PFSK-1 (cell line): Measurements from ENCODE around the gene TMEM100.

Experiments used
- FOXP2 ChIP-seq: optimal IDR thresholded peaks from 2 replicates; pipeline ENCODE3; 2011; ENCODE audit warnings: borderline replicate concordance, control low read depth, inconsistent platforms; ENCODE audit not compliant: insufficient read depth; ENCODE audit errors: extremely low read length, extremely low read depth
- POLR2AphosphoS5 ChIP-seq: IDR thresholded peaks from 2 replicates; pipeline ENCODE4 v1.6.1; 2012; ENCODE audit warnings: low read depth, mild to moderate bottlenecking, control low read depth, low read length, moderate library complexity
- SIN3A ChIP-seq: IDR thresholded peaks from 2 replicates; pipeline ENCODE4 v1.6.1; 2012; ENCODE audit warnings: mild to moderate bottlenecking, low read length, moderate library complexity, borderline replicate concordance; ENCODE audit not compliant: insufficient read depth
- TAF1 ChIP-seq: IDR thresholded peaks from 2 replicates; pipeline ENCODE4 v1.6.1; 2012; ENCODE audit warnings: low read length, control low read depth, borderline replicate concordance; ENCODE audit not compliant: insufficient read depth
- TF ChIP-seq, protein P1 (sequence below), 2 experiments: IDR thresholded peaks; 2 replicates each; pipeline versions ENCODE4 v1.6.1 to v1.8.0; 2011 to 2012; ENCODE audit warnings: low read depth in 2 of 2, low read length in 2 of 2, control low read depth in 1 of 2, inconsistent platforms in 1 of 2, mild to moderate bottlenecking in 1 of 2, moderate library complexity in 1 of 2; ENCODE audit not compliant: insufficient read depth in 1 of 2

Gene TMEM100

GRCh38 chr17:55756689-55757088, 34.0 kb upstream of the TMEM100 start:
- no peak for TF ChIP-seq FOXP2
- no peak for TF ChIP-seq POLR2AphosphoS5
- no peak for TF ChIP-seq SIN3A
- TF ChIP-seq, protein P1, sequence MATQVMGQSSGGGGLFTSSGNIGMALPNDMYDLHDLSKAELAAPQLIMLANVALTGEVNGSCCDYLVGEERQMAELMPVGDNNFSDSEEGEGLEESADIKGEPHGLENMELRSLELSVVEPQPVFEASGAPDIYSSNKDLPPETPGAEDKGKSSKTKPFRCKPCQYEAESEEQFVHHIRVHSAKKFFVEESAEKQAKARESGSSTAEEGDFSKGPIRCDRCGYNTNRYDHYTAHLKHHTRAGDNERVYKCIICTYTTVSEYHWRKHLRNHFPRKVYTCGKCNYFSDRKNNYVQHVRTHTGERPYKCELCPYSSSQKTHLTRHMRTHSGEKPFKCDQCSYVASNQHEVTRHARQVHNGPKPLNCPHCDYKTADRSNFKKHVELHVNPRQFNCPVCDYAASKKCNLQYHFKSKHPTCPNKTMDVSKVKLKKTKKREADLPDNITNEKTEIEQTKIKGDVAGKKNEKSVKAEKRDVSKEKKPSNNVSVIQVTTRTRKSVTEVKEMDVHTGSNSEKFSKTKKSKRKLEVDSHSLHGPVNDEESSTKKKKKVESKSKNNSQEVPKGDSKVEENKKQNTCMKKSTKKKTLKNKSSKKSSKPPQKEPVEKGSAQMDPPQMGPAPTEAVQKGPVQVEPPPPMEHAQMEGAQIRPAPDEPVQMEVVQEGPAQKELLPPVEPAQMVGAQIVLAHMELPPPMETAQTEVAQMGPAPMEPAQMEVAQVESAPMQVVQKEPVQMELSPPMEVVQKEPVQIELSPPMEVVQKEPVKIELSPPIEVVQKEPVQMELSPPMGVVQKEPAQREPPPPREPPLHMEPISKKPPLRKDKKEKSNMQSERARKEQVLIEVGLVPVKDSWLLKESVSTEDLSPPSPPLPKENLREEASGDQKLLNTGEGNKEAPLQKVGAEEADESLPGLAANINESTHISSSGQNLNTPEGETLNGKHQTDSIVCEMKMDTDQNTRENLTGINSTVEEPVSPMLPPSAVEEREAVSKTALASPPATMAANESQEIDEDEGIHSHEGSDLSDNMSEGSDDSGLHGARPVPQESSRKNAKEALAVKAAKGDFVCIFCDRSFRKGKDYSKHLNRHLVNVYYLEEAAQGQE (IDR thresholded peaks at IDR 0.05; ENCODE audit: insufficient read depth in 1 of 2, low read depth in 2 of 2, low read length in 2 of 2) = no peak
- TF ChIP-seq TAF1 = no peak

DNA sequence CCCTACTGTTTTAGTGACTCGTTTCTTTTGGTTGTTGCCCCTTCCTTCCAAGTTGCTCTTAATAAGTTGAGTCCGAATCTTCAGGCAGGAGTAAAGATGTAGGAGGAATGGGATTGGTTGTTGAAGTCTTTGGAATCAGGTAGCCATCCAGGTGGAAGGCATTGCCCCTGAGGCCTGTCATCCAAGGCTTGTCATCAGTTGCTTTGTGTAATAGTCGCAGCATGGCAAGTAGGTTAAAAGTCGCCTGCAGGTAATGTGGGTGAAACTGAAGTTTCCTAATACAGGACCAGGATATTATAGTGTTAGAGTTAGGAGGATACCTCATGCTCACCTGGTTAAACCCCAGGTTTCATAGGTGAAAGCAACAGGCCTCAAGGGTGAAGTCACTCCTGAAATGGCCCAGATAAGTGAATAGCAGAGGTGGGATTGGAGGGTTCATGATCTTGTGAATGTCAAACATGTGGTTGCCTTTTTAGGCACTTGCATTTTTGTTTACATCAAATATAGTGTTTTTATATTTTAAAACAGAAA, 29.1 kb upstream of the TMEM100 start:
- TF ChIP-seq TAF1 (no peak), POLR2AphosphoS5 (no peak), FOXP2 (no peak), SIN3A (no peak)
- TF ChIP-seq, protein P1 (IDR thresholded peaks at IDR 0.05; ENCODE audit: insufficient read depth in 1 of 2, low read depth in 2 of 2, low read length in 2 of 2) = no peak

DNA sequence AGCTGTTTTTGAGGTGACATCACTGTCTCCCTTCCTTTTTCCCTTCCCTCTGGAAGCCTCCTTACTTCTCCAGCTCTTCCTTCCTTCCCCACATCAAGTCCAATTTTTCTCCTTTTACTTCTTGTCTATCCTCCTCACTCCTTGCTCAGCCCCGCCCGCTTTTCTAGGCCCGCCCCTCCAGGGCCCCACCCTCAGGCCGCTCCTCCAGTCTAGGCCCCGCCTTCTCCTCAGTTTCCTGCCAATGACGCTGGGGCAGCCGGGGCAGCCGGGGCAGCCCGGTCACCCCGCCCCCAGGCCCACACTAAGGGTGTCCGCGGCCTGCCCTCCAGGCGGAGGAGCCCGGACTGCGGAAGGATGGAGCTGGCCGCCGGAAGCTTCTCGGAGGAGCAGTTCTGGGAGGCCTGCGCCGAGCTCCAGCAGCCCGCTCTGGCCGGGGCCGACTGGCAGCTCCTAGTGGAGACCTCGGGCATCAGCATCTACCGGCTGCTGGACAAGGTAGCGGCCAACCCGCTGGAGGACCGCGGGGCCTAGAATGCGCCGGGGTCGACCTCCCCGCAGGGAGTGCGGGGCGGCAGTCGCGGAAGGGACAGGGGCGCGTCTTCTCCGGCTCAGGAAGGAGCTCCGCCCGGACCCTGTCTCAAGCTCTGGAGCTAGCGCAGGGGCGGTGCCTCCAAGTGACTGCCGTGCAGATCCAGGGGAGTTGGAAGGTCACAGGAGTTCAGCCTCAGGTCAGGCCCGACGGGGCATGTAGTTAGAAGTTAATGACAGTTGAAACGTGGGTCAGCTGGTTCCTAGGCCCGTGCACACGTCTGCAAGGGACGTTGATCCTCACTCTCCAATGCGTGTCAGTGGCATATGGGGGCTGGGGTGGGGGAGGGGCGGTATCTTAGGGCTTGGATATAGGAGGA, 28.3 kb upstream of the TMEM100 start, which contains the start of gene PCTP:
PCTP (plus strand) TSS at position 302 of the 908 bp plus-strand sequence; CDS start at position 355, 53 bp downstream.
- TF ChIP-seq FOXP2 (peak; percentile 81), TAF1 (peak; percentile 75; the same call in 1 of the 2 replicates), POLR2AphosphoS5 (peak; percentile 90), SIN3A (peak; percentile 25; the same call in 1 of the 2 replicates)
- TF ChIP-seq, protein P1 (IDR thresholded peaks at IDR 0.05; ENCODE audit: insufficient read depth in 1 of 2, low read depth in 2 of 2, low read length in 2 of 2) = no peak

DNA sequence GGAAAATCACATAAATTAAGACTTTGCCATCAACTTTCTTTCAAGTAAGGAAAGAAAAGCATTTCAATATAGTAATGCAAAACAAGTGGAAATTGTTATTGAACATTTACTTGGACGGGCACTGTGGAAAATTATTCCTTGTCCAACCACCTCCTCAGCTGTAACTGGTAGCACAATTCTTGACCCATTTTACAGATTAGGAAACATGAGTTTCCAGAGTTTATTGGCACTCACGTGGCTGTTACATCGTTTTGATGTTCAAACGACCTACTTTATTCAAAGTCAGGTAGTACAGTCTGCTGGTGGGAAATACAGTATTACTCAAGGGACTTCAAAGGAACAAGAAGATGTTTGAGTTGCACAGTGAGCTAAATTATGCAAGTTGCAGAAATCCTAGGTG, 27.3 kb upstream of the TMEM100 start:
- TF ChIP-seq TAF1 (no peak), POLR2AphosphoS5 (no peak), SIN3A (no peak), FOXP2 (no peak)
- TF ChIP-seq, protein P1 (IDR thresholded peaks at IDR 0.05; ENCODE audit: insufficient read depth in 1 of 2, low read depth in 2 of 2, low read length in 2 of 2) = no peak
